Measurements from ENCODE around the gene SPNS2.

Gene SPNS2

DNA sequence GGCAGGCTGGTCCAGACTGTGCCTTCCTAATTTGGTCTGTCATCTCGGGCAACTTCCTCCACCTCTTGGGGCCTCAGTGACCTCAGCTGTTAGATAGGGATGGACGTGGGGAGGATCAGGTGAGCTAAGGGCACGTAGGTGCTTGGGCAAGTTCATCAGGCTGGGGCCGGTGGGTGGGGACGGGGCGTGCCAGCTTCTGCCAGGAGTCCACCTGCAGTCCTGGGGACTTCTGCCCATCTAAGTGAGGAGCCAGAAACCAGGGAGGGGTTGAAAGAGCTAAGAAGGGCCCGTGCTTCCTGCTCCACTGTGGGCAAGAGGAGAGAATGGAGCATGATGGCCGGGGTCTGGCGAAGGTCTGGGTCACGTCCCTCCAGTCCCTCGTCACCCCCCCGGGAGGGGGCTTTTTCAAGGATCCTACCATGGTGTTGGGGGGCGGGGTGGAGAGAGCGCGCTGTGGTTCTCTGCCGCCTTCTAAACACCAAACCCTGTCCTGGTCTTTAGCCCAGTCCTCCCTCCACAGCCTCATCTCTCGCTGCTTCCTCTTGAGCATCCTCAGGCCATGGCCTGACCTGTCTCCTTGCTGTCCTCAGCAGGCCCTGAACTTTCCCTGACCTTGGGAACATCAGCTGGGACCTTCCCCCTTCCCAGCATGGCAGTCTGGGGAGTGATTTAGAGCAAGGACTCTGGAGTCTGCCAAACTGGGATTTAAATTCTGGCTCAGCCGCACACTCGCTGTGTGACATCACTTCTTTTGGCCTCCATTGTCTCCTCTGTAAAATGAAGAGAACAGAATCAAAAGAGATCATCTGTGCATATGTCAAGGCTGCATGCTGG, 21.6 kb downstream of the SPNS2 start:
- no peak for DNase-seq (ENCODE audit: low read depth in 3 of 3)

DNA sequence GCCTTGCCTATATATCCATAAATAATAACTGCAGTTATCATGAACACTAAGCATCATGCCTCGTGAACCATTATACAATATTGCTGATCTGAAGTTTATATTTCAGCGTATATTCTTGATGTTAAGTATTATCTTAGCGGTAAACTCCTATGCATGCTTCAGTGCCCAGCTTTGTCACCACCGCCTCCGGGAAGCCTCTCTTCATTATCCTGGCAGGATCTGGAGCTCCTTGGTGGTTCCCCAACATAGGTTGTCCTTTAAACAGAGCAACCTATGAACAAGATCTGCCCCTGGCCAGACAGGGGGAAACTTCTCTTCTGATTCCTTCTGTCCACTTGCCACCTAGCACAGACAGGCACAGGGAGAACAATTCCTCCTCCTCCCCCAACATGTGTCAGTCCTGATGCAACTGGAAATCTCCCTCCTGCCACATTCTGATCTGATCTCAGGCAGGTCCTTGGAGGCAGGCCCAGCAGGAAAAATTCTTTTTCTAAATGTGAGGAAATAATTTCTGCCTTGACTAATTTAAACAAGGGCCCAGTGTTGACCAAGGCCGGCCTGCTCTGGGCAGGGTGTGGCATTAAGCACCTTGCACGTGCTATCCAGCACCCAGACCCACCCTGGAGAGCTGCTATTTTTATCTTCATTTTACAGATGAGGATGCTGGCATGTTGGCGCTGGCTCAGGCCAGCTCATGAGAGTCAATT, 22.4 kb downstream of the SPNS2 start:
- no peak for DNase-seq (ENCODE audit: low read depth in 3 of 3)

DNA sequence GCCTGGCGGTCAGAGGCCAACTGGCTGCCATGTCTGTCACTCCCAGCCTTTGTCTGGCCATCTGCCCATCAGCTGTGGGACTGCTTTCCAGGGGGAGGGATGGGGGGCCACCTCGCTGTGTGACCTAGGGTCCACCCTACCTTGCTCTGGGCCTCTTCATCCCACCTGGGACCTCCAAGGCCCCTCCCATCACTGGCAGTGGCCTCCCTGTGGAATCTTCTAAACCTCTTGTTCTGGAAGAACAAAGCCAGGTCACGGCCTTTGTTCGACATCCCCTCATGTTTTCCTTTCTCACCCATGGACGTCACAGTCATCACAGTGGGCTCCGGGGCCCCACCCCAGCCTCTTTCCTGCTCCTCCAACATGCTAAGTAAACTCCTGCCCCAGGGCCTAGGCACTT, 24.0 kb downstream of the SPNS2 start:
- no peak for DNase-seq (ENCODE audit: low read depth in 3 of 3)

DNA sequence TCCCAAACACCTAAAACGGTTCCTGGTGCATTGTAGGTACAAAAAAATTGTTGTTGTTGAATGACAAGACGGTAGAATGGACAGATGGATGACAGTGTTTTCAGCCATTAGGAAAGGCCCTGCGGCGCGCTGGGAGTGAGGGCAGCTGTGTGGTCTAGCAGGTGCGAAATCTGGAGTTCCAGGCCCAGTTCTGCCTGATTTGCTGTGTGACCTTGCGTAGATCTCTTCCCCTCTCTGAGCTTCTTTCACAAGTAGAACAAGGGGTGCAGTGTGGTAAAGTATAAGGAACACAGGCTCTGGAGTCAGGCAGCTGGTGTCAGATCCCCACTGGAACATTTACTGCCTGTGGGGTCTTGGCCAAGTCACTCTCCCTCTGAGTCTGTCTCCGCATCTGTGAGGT, 25.3 kb downstream of the SPNS2 start:
- no peak for DNase-seq (ENCODE audit: low read depth in 3 of 3)

- DNase-seq (ENCODE audit: low read depth in 3 of 3) = no peak
Measured at GRCh38 chr17:4525691-4526397, 27.2 kb downstream of the SPNS2 start.

DNA sequence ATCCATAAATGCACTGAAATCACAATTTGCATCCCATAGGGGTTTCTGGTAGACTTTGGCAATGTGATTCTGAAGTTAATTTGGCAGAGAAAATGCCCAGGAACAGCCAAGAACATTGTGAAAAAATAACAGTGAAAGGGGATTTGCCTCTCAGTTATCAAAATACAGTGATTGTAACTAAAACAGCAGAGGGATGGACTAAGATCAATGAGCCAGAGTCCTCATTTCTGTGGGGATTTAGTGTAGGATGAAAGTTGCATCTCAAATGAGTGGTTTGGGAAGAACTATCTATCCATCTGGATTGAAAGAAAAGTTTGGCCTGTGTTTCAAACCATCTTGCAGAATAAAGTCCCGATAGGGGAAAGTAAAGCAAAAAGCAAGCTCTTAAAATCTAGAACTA, 28.5 kb downstream of the SPNS2 start:
- no peak for DNase-seq (ENCODE audit: low read depth in 3 of 3)

- DNase-seq (ENCODE audit: low read depth in 3 of 3) = no peak
Measured at GRCh38 chr17:4527566-4528125, 29.0 kb downstream of the SPNS2 start.

- no peak for DNase-seq (ENCODE audit: low read depth in 3 of 3)
Measured at GRCh38 chr17:4529533-4530152, 31.0 kb downstream of the SPNS2 start.

- no peak for DNase-seq (ENCODE audit: low read depth in 3 of 3)
Measured at GRCh38 chr17:4530799-4531730, 32.4 kb downstream of the SPNS2 start.

- no peak for DNase-seq (ENCODE audit: low read depth in 3 of 3)
Measured at GRCh38 chr17:4531988-4532736, 33.5 kb downstream of the SPNS2 start.

- no peak for DNase-seq (ENCODE audit: low read depth in 3 of 3)
Measured at GRCh38 chr17:4532860-4533522, 34.3 kb downstream of the SPNS2 start.

GRCh38 chr17:4533523-4534504, 35.1 kb downstream of the SPNS2 start:
- no peak for DNase-seq (ENCODE audit: low read depth in 3 of 3)

DNA sequence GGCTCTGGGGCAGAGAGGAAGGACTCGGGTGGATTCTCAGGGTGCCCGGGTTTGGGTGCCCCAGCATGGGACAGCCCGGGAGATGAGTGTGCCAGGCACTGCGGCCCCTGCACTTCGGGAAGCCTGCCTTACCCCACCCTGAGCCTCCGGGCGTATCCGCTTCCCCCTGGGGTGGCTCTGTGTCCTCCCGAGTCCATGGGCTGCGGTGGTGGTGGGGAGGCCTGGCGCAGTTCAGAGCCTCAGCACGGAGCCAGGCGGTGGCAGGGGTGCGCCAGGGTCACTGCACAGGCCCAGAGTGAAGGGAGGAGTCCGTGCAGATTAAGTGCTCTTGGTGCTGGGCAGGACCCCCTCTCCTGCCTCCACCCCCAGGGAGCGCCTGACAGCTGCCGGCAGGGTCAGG, 35.8 kb downstream of the SPNS2 start:
- no peak for DNase-seq (ENCODE audit: low read depth in 3 of 3)

GRCh38 chr17:4534928-4535666, 36.4 kb downstream of the SPNS2 start:
- DNase-seq (ENCODE audit: low read depth in 3 of 3) = no peak

DNA sequence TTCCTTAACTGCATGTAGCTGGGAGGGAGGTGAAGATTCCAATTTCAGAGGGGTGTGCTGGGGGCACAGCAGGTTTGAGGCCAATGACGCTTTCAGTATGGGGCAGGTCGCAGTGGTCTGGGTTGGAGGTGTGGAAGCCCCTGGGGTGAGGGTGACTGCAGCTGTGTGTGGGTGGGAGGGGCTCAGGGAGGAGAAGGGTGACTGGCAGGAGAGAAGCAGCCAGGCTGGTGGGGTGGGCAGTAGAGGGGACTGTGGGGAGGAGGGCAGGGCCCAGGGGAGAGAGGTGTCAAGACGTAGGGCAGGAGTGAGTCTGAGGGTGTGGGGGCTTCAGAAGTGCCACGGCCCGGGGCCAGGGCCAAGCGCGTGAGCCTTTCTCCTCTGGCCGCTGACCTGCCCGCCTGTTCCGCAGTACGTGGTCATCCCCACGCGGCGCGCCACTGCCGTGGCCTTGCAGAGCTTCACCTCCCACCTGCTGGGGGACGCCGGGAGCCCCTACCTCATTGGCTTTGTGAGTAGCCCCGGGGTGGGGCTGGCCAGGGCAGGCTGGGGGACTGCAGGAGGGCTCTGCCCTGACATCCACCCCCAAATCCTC, 37.1 kb downstream of the SPNS2 start:
- DNase-seq (ENCODE audit: low read depth in 3 of 3) = no peak

- no peak for DNase-seq (ENCODE audit: low read depth in 3 of 3)
Measured at GRCh38 chr17:4536259-4536741, 37.6 kb downstream of the SPNS2 start.

Measured in stimulated activated CD4-positive, alpha-beta T cell treated with anti-CD3 and anti-CD28 coated beads, TNF-alpha, amount 100 ng/mL, for 24 hours (primary cell).